GM12878 (cell line): ENCODE results near the gene TFF1. TPM values are rescaled to one million over a fixed set of nuclear protein-coding genes. Genes with fewer than 3 reads are reported as not detected.

ENCODE experiments used
- ATAC-seq: fragments of 200-7000 bp; cut with Tn5 transposase; 3 replicates; pipeline ENCODE4 v1.9.1; 2020; ENCODE audit warnings: mild to moderate bottlenecking, moderate library complexity
- BruUV-seq: library from RNA; stranded (reverse); fragments of 400-500 nt; replicated peaks from 2 replicates; lab custom pipeline; 2021; lab: Mats Ljungman, UMichigan
- CTCF ChIA-PET: fragments of 300-600 bp; sonication (Branson Sonifier 250); formaldehyde crosslinking; extraction: SDS; loops from one replicate; lab custom pipeline; 2021; ENCODE audit warnings: inconsistent platforms; lab: Yijun Ruan, JAX
- POLR2A ChIA-PET: fragments of 350-600 bp; formaldehyde crosslinking; extraction: SDS; loops from one replicate; lab custom pipeline; 2021; ENCODE audit warnings: inconsistent platforms; lab: Charles Lee
- RAD21 ChIA-PET: fragments of 300-600 bp; sonication (Branson Sonifier 250); formaldehyde crosslinking; loops from one replicate; lab custom pipeline; 2023; ENCODE audit warnings: antibody characterized with exemption; ENCODE audit not compliant: unreplicated experiment; lab: Charles Lee
- SMC1A ChIA-PET: fragments of 300-600 bp; sonication (Branson Sonifier 250); formaldehyde crosslinking; loops from one replicate; lab custom pipeline; 2023; ENCODE audit not compliant: unreplicated experiment, uncharacterized antibody; lab: Charles Lee
- DNase-seq: peaks from one replicate; pipeline ENCODE4 v3.0.0-alpha.2; 2011; ENCODE audit warnings: low read depth, low spot score
- FAIRE-seq: peaks from 3 replicates; lab custom pipeline; 2011; peaks lifted over from hg19 to GRCh38; lab: Jason Lieb, UNC
- H2AFZ ChIP-seq: 2 replicates; pipeline ENCODE4 v1.6.0; 2011; ENCODE audit warnings: low read depth, low read length, control low read depth; ENCODE audit not compliant: control insufficient read depth
- H3K27ac ChIP-seq: 2 replicates; pipeline ENCODE4 v1.5.1; 2011; ENCODE audit warnings: control low read depth; ENCODE audit not compliant: control insufficient read depth, insufficient read depth
- H3K27me3 ChIP-seq, 2 experiments: replicated peaks in 1 of 2; 2 replicates each; pipeline versions ENCODE4 v1.6.0 to v1.6.1; 2011; ENCODE audit warnings: low read length in 1 of 2; ENCODE audit not compliant: control insufficient read depth in 2 of 2, insufficient read depth in 2 of 2
- H3K36me3 ChIP-seq, 2 experiments: 2 replicates each; pipeline ENCODE4 v1.5.1; 2011; ENCODE audit warnings: low read length in 1 of 2; ENCODE audit not compliant: control insufficient read depth in 2 of 2, insufficient read depth in 2 of 2
- H3K4me1 ChIP-seq: 2 replicates; pipeline ENCODE4 v1.6.1; 2011; ENCODE audit warnings: mild to moderate bottlenecking, low read length, moderate library complexity, mixed read lengths; ENCODE audit not compliant: control insufficient read depth, insufficient read depth
- H3K4me2 ChIP-seq: 2 replicates; pipeline ENCODE4 v1.6.0; 2011; ENCODE audit warnings: control low read depth; ENCODE audit not compliant: control insufficient read depth, insufficient read depth
- H3K4me3 ChIP-seq: fragments of 200-600 bp; sonication (generic); 2 replicates; pipeline ENCODE4 v1.5.1; 2016
- H3K79me2 ChIP-seq: 2 replicates; pipeline ENCODE4 v1.6.0; 2011; ENCODE audit warnings: low read length; ENCODE audit not compliant: control insufficient read depth, insufficient read depth
- H3K9ac ChIP-seq: 2 replicates; pipeline ENCODE4 v1.8.0; 2011; ENCODE audit warnings: low read length, control low read depth, mixed read lengths; ENCODE audit not compliant: control insufficient read depth, insufficient read depth
- H3K9me3 ChIP-seq: replicated peaks from 3 replicates; pipeline ENCODE4 v1.5.1; 2011; ENCODE audit warnings: mild to moderate bottlenecking, low read length; ENCODE audit not compliant: control insufficient read depth, insufficient read depth
- H4K20me1 ChIP-seq: 2 replicates; pipeline ENCODE4 v1.6.0; 2011; ENCODE audit not compliant: control insufficient read depth, insufficient read depth
- BCLAF1 ChIP-seq: fragments of 450-650 bp; IDR thresholded peaks from 2 replicates; pipeline ENCODE4 v1.6.1; 2017; ENCODE audit warnings: antibody characterized with exemption, mild to moderate bottlenecking, moderate library complexity
- CHD2 ChIP-seq: IDR thresholded peaks from 2 replicates; pipeline ENCODE4 v1.6.1; 2011; ENCODE audit warnings: low read depth, low read length, improper control_type of control experiment, borderline replicate concordance
- E2F8 ChIP-seq: fragments of 450-650 bp; IDR thresholded peaks from 2 replicates; pipeline ENCODE4 v1.6.1; 2018; ENCODE audit warnings: mild to moderate bottlenecking, low read depth, moderate library complexity; ENCODE audit not compliant: partially characterized antibody
- ELK1 ChIP-seq: IDR thresholded peaks from 2 replicates; pipeline ENCODE4 v1.6.1; 2012; ENCODE audit warnings: low read depth, low read length, improper control_type of control experiment
- FOXK2 ChIP-seq: fragments of 450-650 bp; IDR thresholded peaks from 2 replicates; pipeline ENCODE4 v1.6.1; 2017; ENCODE audit warnings: mild to moderate bottlenecking, moderate library complexity
- GATAD2B ChIP-seq: fragments of 450-650 bp; conservative IDR thresholded peaks from 2 replicates; pipeline ENCODE4 v1.6.1; 2017; ENCODE audit warnings: low read depth, mild to moderate bottlenecking, moderate library complexity
- HSF1 ChIP-seq: fragments of 150-350 bp; IDR thresholded peaks from 2 replicates; pipeline ENCODE4 v1.6.1; 2014; ENCODE audit warnings: mild to moderate bottlenecking, low read depth, low read length
- PBX3 ChIP-seq: IDR thresholded peaks from 2 replicates; pipeline ENCODE4 v1.6.1; 2011; ENCODE audit warnings: mild to moderate bottlenecking, low read depth, low read length, moderate library complexity; ENCODE audit not compliant: insufficient replicate concordance
- RELB ChIP-seq: fragments of 450-650 bp; IDR thresholded peaks from 2 replicates; pipeline ENCODE4 v1.6.1; 2017; ENCODE audit warnings: low read depth, mild to moderate bottlenecking, moderate library complexity
- WRNIP1 ChIP-seq: IDR thresholded peaks from 2 replicates; pipeline ENCODE4 v1.6.1; 2011; ENCODE audit warnings: low read depth, low read length, improper control_type of control experiment, borderline replicate concordance
- ZBED1 ChIP-seq: IDR thresholded peaks from 2 replicates; pipeline ENCODE4 v1.6.1; 2016; ENCODE audit warnings: borderline replicate concordance
- WGBS: methylation state at CpG from one replicate; pipeline ENCODE4 v1.1.6; 2016; ENCODE audit warnings: low lambda C conversion rate; ENCODE audit not compliant: insufficient replicate concordance, insufficient coverage; ENCODE audit errors: missing lambda C conversion rate; 5-methylcytosine and 5-hydroxymethylcytosine counted together
- in situ Hi-C: fragments of 300-500 bp; cut with MboI; formaldehyde crosslinking; loops from 9 replicates; pipeline ENCODE4 v1.14.3; 2018; ENCODE audit warnings: mixed read lengths
- intact Hi-C: fragments of 100-400 bp; cut with micrococcal nuclease; formaldehyde crosslinking; loops from one replicate; pipeline ENCODE4 v1.14.2; 2022; ENCODE audit not compliant: unreplicated experiment
- polyA plus RNA-seq, 11 experiments: library from polyadenylated mRNA; depleted of rRNA in 4 of 11; unstranded in 6 of 11; stranded (reverse) in 5 of 11; fragments of >200 nt; fragmentation: Nextera tagmentation in 4 of 11; fragmentation: Illumina TruSeq in 1 of 11; extraction: Ambion mirVana in 4 of 11; extraction: Trizol in 1 of 11; gene quantifications; 1 replicate in 1 of 11; 2 replicates in 10 of 11; pipeline versions ENCODE4 v1.2.1 to v1.2.3, GENCODE V29; 2011 to 2016; ENCODE audit warnings: inconsistent platforms in 2 of 11, missing spikeins in 2 of 11, low read depth in 1 of 11
- total RNA-seq, 4 experiments: library from RNA; depleted of rRNA in 3 of 4; stranded (reverse); fragments of >200 nt in 3 of 4; fragmentation: Illumina TruSeq in 1 of 4; extraction: Trizol in 1 of 4; gene quantifications; 2 replicates each; pipeline versions ENCODE4 v1.2.1 to v1.2.3, GENCODE V29; 2013 to 2021

Gene TFF1
- total and polyA plus RNA-seq, 10 of the 15 experiments (the other 5 are each of a cell fraction or from before 2014, with no cell fraction given), result 0.13 TPM; not detected in 9

GRCh38 chr21:42377951-42378340 lies 11.6 kb upstream of the TFF1 start:
- H4K20me1 ChIP-seq, result no peaks in the 10 kb centered on the region
- ChIA-PET RAD21 (interaction anchor here (1.5 to 1.6 kb wide), 2 partner anchors 11 to 15 kb away, joined by 4 read pairs; partner anchors contain the start of gene TFF1), POLR2A (interaction anchor here (0.6 to 0.9 kb wide), 2 partner anchors 24 to 63 kb away, joined by 5 read pairs; no protein-coding TSS in a partner anchor), SMC1A (interaction anchor here (0.7 to 1.6 kb wide), 7 partner anchors 10 to 160 kb away, joined by 3 to 6 read pairs (median 4); no protein-coding TSS in a partner anchor), CTCF (interaction anchor here (0.9 to 3.8 kb wide), 6 partner anchors 10 to 225 kb away, joined by 3 to 15 read pairs (median 6); no protein-coding TSS in a partner anchor)
- no peaks in the 10 kb centered on the region for H3K27me3 ChIP-seq
- no peaks in the 10 kb centered on the region for H3K36me3 ChIP-seq
- in situ Hi-C loops, result loop anchor here (5.0 kb wide), 1 partner anchor 69 kb away; no protein-coding TSS in a partner anchor
- no peak overlapping the region for H2AFZ ChIP-seq
- no peak for DNase-seq
- FAIRE-seq, result no peak
- no peaks in the 10 kb centered on the region for H3K79me2 ChIP-seq
- H3K4me3 ChIP-seq, result no peak overlapping the region
- no TSS peak for BruUV-seq
- no peak for ATAC-seq
- H3K9me3 ChIP-seq, result peaks cover 6% of the 10 kb centered on the region; the same call in 2 of the 3 replicates
- no peaks in the 10 kb centered on the region for H3K4me1 ChIP-seq
- intact Hi-C loops, result loop anchor here (5.0 kb wide), 1 partner anchor 64 kb away; no protein-coding TSS in a partner anchor
- H3K9ac ChIP-seq, result no peak overlapping the region
- no peak overlapping the region for H3K4me2 ChIP-seq
- H3K27ac ChIP-seq, result no peak overlapping the region
- WGBS, result 18% methylated on average over 5 of the region's 5 CpGs
- no peak for TF ChIP-seq ZBED1
- TF ChIP-seq GATAD2B, result no peak
- TF ChIP-seq HSF1, result no peak
- TF ChIP-seq PBX3, result no peak
- no peak for TF ChIP-seq RELB
- no peak for TF ChIP-seq ELK1
- TF ChIP-seq WRNIP1, result no peak
- no peak for TF ChIP-seq E2F8
- TF ChIP-seq BCLAF1, result no peak
- no peak for TF ChIP-seq FOXK2
- TF ChIP-seq CHD2, result no peak
